SK-N-SH treated with all-trans-retinoic acid at 6 μM for 48 hours (cell line): ENCODE results near the gene CCDC178.

Experiments used
- ISL1 ChIP-seq: fragments of 250-450 bp; sonication (Bioruptor Pico); IDR thresholded peaks from 2 replicates; pipeline ENCODE4 v2.1.2; 2022; ENCODE audit warnings: mild to moderate bottlenecking, moderate library complexity
- PATZ1 ChIP-seq: fragments of 250-450 bp; sonication (Bioruptor Pico); IDR thresholded peaks from 2 replicates; pipeline ENCODE4 v1.8.0; 2020; ENCODE audit warnings: mild to moderate bottlenecking, moderate library complexity, borderline replicate concordance
- TCF4 ChIP-seq: fragments of 250-450 bp; sonication (Bioruptor Pico); IDR thresholded peaks from 2 replicates; pipeline ENCODE4 v1.8.0; 2021; ENCODE audit warnings: mild to moderate bottlenecking, moderate library complexity, borderline replicate concordance
- TOX ChIP-seq: fragments of 250-450 bp; sonication (Bioruptor Pico); IDR thresholded peaks from 2 replicates; pipeline ENCODE4 v1.8.0; 2021; ENCODE audit warnings: mild to moderate bottlenecking, moderate library complexity, borderline replicate concordance
- TSHZ2 ChIP-seq: fragments of 250-450 bp; sonication (Bioruptor Pico); IDR thresholded peaks from 2 replicates; pipeline ENCODE4 v1.5.0; 2020; ENCODE audit warnings: mild to moderate bottlenecking, moderate library complexity
- ZNF70 ChIP-seq: fragments of 450-650 bp; formaldehyde crosslinking; IDR thresholded peaks from 2 replicates; pipeline ENCODE4 v1.5.0; 2020; ENCODE audit warnings: mild to moderate bottlenecking, moderate library complexity

GRCh38 chr18:32956591-32957315 is 483.8 kb downstream of the CCDC178 start:
- TF ChIP-seq ZNF70 (CRISPR knock-in tag): no peak
- TF ChIP-seq TSHZ2: no peak
- no peak for TF ChIP-seq TOX
- TF ChIP-seq ISL1 (CRISPR knock-in tag): no peak
- TF ChIP-seq PATZ1 (CRISPR knock-in tag): no peak
- no peak for TF ChIP-seq TCF4 (CRISPR knock-in tag)
